PC-9 (cell line): ENCODE data around the gene IL18RAP. TPM values are rescaled to one million over a fixed set of nuclear protein-coding genes. Genes with fewer than 3 reads are reported as not detected.

Experiments used
- BruUV-seq: library from RNA; stranded (reverse); fragments of 400-500 nt; replicated peaks from 2 replicates; lab custom pipeline; 2021; lab: Mats Ljungman, UMichigan
- CTCF ChIA-PET: fragments of 300-600 bp; sonication (Branson Sonifier 250); formaldehyde crosslinking; loops from one replicate; lab custom pipeline; 2022; ENCODE audit warnings: antibody characterized with exemption; lab: Charles Lee
- POLR2A ChIA-PET: fragments of 300-600 bp; sonication (Branson Sonifier 250); formaldehyde crosslinking; loops from one replicate; lab custom pipeline; 2022; ENCODE audit warnings: antibody characterized with exemption; ENCODE audit not compliant: unreplicated experiment; lab: Charles Lee
- DNase-seq, 2 experiments: peaks; one replicate each; pipeline versions ENCODE4 v3.0.0 to v3.0.0-alpha.2; 2015 to 2022; ENCODE audit warnings: mixed read lengths in 1 of 2
- H2AFZ ChIP-seq: fragments of 200-600 bp; sonication (generic); 2 replicates; pipeline ENCODE4 v1.8.1; 2017; ENCODE audit warnings: antibody characterized with exemption
- H3F3A ChIP-seq: fragments of 200-600 bp; sonication (generic); 2 replicates; pipeline ENCODE4 v1.8.1; 2017; ENCODE audit warnings: antibody characterized with exemption, mild to moderate bottlenecking, low read depth; ENCODE audit not compliant: insufficient read depth
- H3K27ac ChIP-seq: fragments of 200-600 bp; sonication (generic); 2 replicates; pipeline ENCODE4 v1.6.1; 2016; ENCODE audit warnings: mixed run types
- H3K27me3 ChIP-seq: fragments of 200-600 bp; sonication (generic); 2 replicates; pipeline ENCODE4 v1.6.1; 2016; ENCODE audit warnings: low read depth, mixed run types; ENCODE audit not compliant: insufficient read depth
- H3K36me3 ChIP-seq: fragments of 200-600 bp; sonication (generic); 2 replicates; pipeline ENCODE4 v1.6.1; 2016; ENCODE audit warnings: low read depth, mixed run types
- H3K4me1 ChIP-seq: fragments of 200-600 bp; sonication (generic); replicated peaks from 2 replicates; pipeline ENCODE4 v1.6.1; 2016; ENCODE audit warnings: mixed run types; ENCODE audit not compliant: insufficient read depth
- H3K4me2 ChIP-seq: fragments of 200-600 bp; sonication (generic); 2 replicates; pipeline ENCODE4 v1.6.1; 2017; ENCODE audit warnings: mixed run types
- H3K4me3 ChIP-seq: fragments of 200-600 bp; sonication (generic); 2 replicates; pipeline ENCODE4 v1.6.1; 2016; ENCODE audit warnings: mixed run types
- H3K79me2 ChIP-seq: fragments of 200-600 bp; sonication (generic); 2 replicates; pipeline ENCODE4 v1.6.1; 2017; ENCODE audit warnings: low read depth, mixed run types
- H3K9me2 ChIP-seq: fragments of 200-600 bp; sonication (generic); 2 replicates; pipeline ENCODE4 v1.8.1; 2017; ENCODE audit warnings: mild to moderate bottlenecking; ENCODE audit not compliant: insufficient read depth
- H3K9me3 ChIP-seq: fragments of 200-600 bp; sonication (generic); 2 replicates; pipeline ENCODE4 v1.8.1; 2016; ENCODE audit warnings: low read depth; ENCODE audit not compliant: insufficient read depth
- H4K20me1 ChIP-seq: fragments of 200-600 bp; sonication (generic); 2 replicates; pipeline ENCODE4 v1.8.1; 2017; ENCODE audit not compliant: insufficient read depth
- CTCF ChIP-seq: fragments of 200-600 bp; sonication (generic); conservative IDR thresholded peaks from 2 replicates; pipeline ENCODE4 v1.6.1; 2017; ENCODE audit warnings: mixed run types, antibody characterized with exemption, mild to moderate bottlenecking, moderate library complexity
- EZH2 ChIP-seq: fragments of 200-600 bp; sonication (generic); IDR thresholded peaks from 2 replicates; pipeline ENCODE4 v1.8.0; 2017; ENCODE audit warnings: antibody characterized with exemption, low read depth
- intact Hi-C: fragments of 100-400 bp; cut with micrococcal nuclease; formaldehyde crosslinking; loops from one replicate; pipeline ENCODE4 v1.10.0; 2022; ENCODE audit not compliant: unreplicated experiment
- total RNA-seq: library from RNA; stranded (reverse); gene quantifications from 2 replicates; pipeline ENCODE4 v1.2.3, GENCODE V29; 2021

The IL18RAP gene
- total RNA-seq, 1 experiment from 2014 or later: not detected

- Histone ChIP-seq H3K27ac (no peak overlapping the region), H3K9me2 (no peaks in the 10 kb centered on the region), H3K79me2 (no peaks in the 10 kb centered on the region), H3F3A (no peaks in the 10 kb centered on the region), H3K4me1 (no peaks in the 10 kb centered on the region), H4K20me1 (no peaks in the 10 kb centered on the region), H2AFZ (no peak overlapping the region), H3K36me3 (peaks cover 6% of the 10 kb centered on the region; the same call in 1 of the 2 replicates), H3K4me3 (no peak overlapping the region), H3K27me3 (no peaks in the 10 kb centered on the region), H3K4me2 (no peak overlapping the region), H3K9me3 (no peaks in the 10 kb centered on the region; the same call in 1 of the 2 replicates)
- ChIA-PET CTCF (no interaction called here), POLR2A (no interaction called here)
- TF ChIP-seq CTCF (no peak), EZH2 (no peak)
- intact Hi-C loops: no loop called here
- DNase-seq: no peak
- BruUV-seq: no TSS peak
Measured at GRCh38 chr2:102385522-102385921, 37.4 kb upstream of the IL18RAP start.

GRCh38 chr2:102386004-102386403 lies 37.0 kb upstream of the IL18RAP start:
- Histone ChIP-seq H2AFZ (no peak overlapping the region), H3F3A (no peaks in the 10 kb centered on the region), H3K4me1 (no peaks in the 10 kb centered on the region), H3K4me2 (no peak overlapping the region), H3K4me3 (no peak overlapping the region), H3K27ac (no peak overlapping the region), H3K9me2 (no peaks in the 10 kb centered on the region), H3K79me2 (no peaks in the 10 kb centered on the region), H3K27me3 (no peaks in the 10 kb centered on the region), H4K20me1 (no peaks in the 10 kb centered on the region), H3K9me3 (no peaks in the 10 kb centered on the region; the same call in 1 of the 2 replicates), H3K36me3 (peaks cover 6% of the 10 kb centered on the region; the same call in 1 of the 2 replicates)
- DNase-seq: no peak
- no TSS peak for BruUV-seq
- ChIA-PET POLR2A (no interaction called here), CTCF (no interaction called here)
- intact Hi-C loops: no loop called here
- TF ChIP-seq EZH2 (no peak), CTCF (no peak)

GRCh38 chr2:102386867-102387541 lies 36.0 kb upstream of the IL18RAP start:
- Histone ChIP-seq H3F3A (no peaks in the 10 kb centered on the region), H3K4me3 (no peak overlapping the region), H2AFZ (no peak overlapping the region), H3K9me3 (no peaks in the 10 kb centered on the region; the same call in 1 of the 2 replicates), H3K4me2 (no peak overlapping the region), H3K9me2 (no peaks in the 10 kb centered on the region), H3K4me1 (no peaks in the 10 kb centered on the region), H3K27me3 (no peaks in the 10 kb centered on the region), H3K36me3 (peaks cover 6% of the 10 kb centered on the region; the same call in 1 of the 2 replicates), H4K20me1 (no peaks in the 10 kb centered on the region), H3K79me2 (no peaks in the 10 kb centered on the region), H3K27ac (no peak overlapping the region)
- DNase-seq: no peak
- TF ChIP-seq CTCF (no peak), EZH2 (no peak)
- ChIA-PET POLR2A (interaction anchor here (0.7 kb wide), 1 partner anchor 29 kb away, joined by 3 read pairs; no protein-coding TSS in a partner anchor), CTCF (no interaction called here)
- no TSS peak for BruUV-seq
- intact Hi-C loops: no loop called here
